ENCODE results near the gene HSP90AB1. TPM values are rescaled to one million over a fixed set of nuclear protein-coding genes. Genes with fewer than 3 reads are reported as not detected.

Gene HSP90AB1
- polyA plus RNA-seq, 2 of the 4 experiments (the other 2 are of a cell fraction), result 1,136 to 1,155 TPM

DNA sequence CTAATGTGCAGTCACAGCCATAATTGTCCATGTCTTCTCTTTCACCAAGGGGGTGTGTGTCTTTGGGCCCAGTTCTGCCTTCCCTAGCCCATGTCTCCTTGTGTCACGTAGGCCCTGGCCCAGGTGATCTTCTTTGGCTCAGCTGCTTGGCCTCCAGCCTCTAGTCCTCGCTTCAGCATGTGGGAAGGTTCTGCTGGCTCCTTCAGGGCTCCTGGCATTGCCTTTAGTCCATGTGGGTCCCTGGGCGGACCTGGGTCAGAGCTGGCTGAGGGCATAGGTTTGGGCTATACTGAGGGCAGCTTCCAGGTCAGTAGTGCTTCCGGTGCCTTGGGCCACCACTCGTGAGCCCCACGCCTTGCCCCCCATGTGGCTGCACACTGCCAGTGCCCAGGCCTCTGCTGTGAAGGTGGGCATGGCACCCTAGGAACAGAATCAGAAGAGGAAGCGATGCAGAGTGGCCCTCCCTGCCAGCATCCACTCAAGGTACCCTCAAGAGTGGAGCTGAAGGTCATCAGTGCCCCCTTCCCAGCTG lies 53.5 kb downstream of the HSP90AB1 start (continued):
- TF ChIP-seq HEYL (CRISPR knock-in tag; IDR thresholded peaks at IDR 0.05) (no peak), MYC (IDR thresholded peaks at IDR 0.05; ENCODE audit: borderline replicate concordance, low read length) (no peak)

DNA sequence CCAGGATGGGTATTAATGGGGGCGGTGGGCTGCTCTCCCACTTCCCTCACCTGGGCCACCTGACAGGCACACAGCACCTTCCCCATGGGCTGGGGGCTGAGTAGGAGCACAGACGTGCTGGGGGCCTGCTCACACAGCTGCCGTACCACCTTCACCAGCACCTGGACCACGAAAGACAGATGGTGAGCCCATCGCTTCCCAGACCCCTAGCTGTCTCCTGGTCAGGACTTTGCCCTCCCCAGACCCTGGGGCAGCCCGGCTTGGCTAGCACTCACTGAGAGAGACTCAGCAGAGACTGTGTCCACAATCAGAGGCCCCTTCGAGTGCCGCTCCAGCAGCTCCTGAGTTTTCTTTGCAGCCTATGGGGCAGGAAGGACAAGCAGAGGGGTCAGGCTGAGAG lies 54.2 kb downstream of the HSP90AB1 start:
- H3K4me1 ChIP-seq, result no peaks in the 10 kb centered on the region
- no peak overlapping the region for H3K4me3 ChIP-seq
- ATAC-seq (no peak), DNase-seq (ENCODE audit: low read depth in 1 of 2, low spot score in 1 of 2) (no peak), FAIRE-seq (no peak)
- WGBS (ENCODE audit: missing lambda C conversion rate), result 97% methylated on average over 7 of the region's 8 CpGs
- no peak overlapping the region for H3K27ac ChIP-seq
- H3K9me3 ChIP-seq, result no peaks in the 10 kb centered on the region
- ChIA-PET CTCF (interaction anchor here (0.9 to 6.1 kb wide), 4 partner anchors 12 to 39 kb away, joined by 3 to 44 read pairs (median 6); partner anchors contain the start of genes AARS2 and TMEM151B), POLR2A (no interaction called here)
- no peak overlapping the region for H3K4me2 ChIP-seq
- TF ChIP-seq RAD21 (conservative IDR thresholded peaks at IDR 0.05 in 1 of 2, IDR thresholded peaks at IDR 0.05 in 1 of 2) (no peak), KDM5A (IDR thresholded peaks at IDR 0.05) (no peak), NFE2L2 (conservative IDR thresholded peaks at IDR 0.05; ENCODE audit: low read length) (no peak), FOSL2 (IDR thresholded peaks at IDR 0.05) (no peak), FOSL2 (CRISPR knock-in tag; IDR thresholded peaks at IDR 0.05) (no peak), POLR2AphosphoS2 (conservative IDR thresholded peaks at IDR 0.05; ENCODE audit: low read length) (no peak)
- TF ChIP-seq, protein P1, sequence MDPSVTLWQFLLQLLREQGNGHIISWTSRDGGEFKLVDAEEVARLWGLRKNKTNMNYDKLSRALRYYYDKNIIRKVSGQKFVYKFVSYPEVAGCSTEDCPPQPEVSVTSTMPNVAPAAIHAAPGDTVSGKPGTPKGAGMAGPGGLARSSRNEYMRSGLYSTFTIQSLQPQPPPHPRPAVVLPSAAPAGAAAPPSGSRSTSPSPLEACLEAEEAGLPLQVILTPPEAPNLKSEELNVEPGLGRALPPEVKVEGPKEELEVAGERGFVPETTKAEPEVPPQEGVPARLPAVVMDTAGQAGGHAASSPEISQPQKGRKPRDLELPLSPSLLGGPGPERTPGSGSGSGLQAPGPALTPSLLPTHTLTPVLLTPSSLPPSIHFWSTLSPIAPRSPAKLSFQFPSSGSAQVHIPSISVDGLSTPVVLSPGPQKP (IDR thresholded peaks at IDR 0.05; ENCODE audit: low read depth, low read length), result no peak

DNA sequence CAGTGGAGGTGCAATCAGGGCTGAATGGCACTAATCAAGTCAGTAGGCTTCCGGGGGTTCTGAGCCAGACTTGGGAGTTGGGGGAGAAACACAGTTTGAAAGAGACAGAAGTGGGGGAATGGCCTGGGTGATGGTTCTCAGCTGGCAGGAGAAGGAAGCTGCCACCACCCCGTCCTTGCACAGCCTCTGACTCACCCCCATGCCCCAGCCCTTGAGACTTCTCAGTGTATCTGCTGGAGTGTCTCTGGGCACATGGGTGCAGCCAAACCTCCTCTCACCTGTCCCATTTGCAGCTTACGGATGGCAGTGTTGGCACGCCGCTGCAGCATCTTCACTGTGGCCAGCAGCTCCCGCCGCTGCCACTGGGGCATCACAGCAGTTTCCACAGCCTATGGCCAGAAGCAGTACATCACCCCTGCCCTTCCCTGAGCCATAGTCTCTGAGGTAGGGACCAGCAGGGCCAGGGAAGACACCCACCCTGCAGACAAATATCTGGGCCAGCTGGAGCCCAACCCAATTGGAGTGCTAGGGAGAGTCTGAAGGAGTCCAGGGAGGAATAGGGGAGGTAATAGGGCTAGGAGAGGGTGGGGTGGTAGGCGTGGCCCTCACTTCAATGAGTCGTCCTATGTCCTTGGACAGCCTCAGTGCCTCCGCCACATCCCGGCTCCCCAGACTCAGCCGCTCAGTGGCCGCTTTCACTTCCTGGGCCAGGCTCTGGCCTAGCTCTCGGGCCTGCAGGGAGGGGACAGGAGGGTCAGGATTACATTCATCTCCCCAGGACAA lies 55.1 kb downstream of the HSP90AB1 start:
- H3K4me2 ChIP-seq, result no peak overlapping the region
- POLR2A ChIA-PET, result no interaction called here
- WGBS (ENCODE audit: missing lambda C conversion rate), result 84% methylated on average over 10 of the region's 14 CpGs
- DNase-seq (ENCODE audit: low read depth in 1 of 2, low spot score in 1 of 2) (no peak), FAIRE-seq (no peak), ATAC-seq (no peak)
- H3K4me1 ChIP-seq, result no peaks in the 10 kb centered on the region
- TF ChIP-seq EHF (CRISPR knock-in tag; IDR thresholded peaks at IDR 0.05) (no peak), FOSB (CRISPR knock-in tag; IDR thresholded peaks at IDR 0.05) (no peak), ZC3H11A (IDR thresholded peaks at IDR 0.05) (no peak), KDM1A (IDR thresholded peaks at IDR 0.05; ENCODE audit: low read depth) (no peak), PHF8 (IDR thresholded peaks at IDR 0.05; ENCODE audit: borderline replicate concordance, low read depth) (no peak), HEYL (CRISPR knock-in tag; IDR thresholded peaks at IDR 0.05) (no peak), BHLHE40 (IDR thresholded peaks at IDR 0.05; ENCODE audit: low read depth, low read length) (no peak), MYC (IDR thresholded peaks at IDR 0.05; ENCODE audit: borderline replicate concordance, low read length) (no peak), SMC3 (IDR thresholded peaks at IDR 0.05) (no peak), RNF2 (IDR thresholded peaks at IDR 0.05; ENCODE audit: borderline replicate concordance, low read depth) (no peak)
- TF ChIP-seq, protein P2, sequence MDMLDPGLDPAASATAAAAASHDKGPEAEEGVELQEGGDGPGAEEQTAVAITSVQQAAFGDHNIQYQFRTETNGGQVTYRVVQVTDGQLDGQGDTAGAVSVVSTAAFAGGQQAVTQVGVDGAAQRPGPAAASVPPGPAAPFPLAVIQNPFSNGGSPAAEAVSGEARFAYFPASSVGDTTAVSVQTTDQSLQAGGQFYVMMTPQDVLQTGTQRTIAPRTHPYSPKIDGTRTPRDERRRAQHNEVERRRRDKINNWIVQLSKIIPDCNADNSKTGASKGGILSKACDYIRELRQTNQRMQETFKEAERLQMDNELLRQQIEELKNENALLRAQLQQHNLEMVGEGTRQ (IDR thresholded peaks at IDR 0.05), result no peak
- TF ChIP-seq, protein P1 (IDR thresholded peaks at IDR 0.05; ENCODE audit: low read depth, low read length), result no peak
- TF ChIP-seq, protein P3, sequence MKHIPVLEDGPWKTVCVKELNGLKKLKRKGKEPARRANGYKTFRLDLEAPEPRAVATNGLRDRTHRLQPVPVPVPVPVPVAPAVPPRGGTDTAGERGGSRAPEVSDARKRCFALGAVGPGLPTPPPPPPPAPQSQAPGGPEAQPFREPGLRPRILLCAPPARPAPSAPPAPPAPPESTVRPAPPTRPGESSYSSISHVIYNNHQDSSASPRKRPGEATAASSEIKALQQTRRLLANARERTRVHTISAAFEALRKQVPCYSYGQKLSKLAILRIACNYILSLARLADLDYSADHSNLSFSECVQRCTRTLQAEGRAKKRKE (CRISPR knock-in tag; IDR thresholded peaks at IDR 0.05; ENCODE audit: low read depth), result no peak
- TF ChIP-seq, protein P4, sequence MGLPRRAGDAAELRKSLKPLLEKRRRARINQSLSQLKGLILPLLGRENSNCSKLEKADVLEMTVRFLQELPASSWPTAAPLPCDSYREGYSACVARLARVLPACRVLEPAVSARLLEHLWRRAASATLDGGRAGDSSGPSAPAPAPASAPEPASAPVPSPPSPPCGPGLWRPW (IDR thresholded peaks at IDR 0.05), result no peak
- H3K27ac ChIP-seq, result no peak overlapping the region
- H3K4me3 ChIP-seq, result no peak overlapping the region
- CTCF ChIA-PET, result interaction anchor here (0.6 to 6.1 kb wide), 8 partner anchors 11 to 48 kb away, joined by 3 to 44 read pairs (median 6); partner anchors contain the start of genes AARS2 and TMEM151B
- H3K9me3 ChIP-seq, result no peaks in the 10 kb centered on the region

All from A549 (cell line).